ENCODE measurements around the gene FAM131A.

DNA sequence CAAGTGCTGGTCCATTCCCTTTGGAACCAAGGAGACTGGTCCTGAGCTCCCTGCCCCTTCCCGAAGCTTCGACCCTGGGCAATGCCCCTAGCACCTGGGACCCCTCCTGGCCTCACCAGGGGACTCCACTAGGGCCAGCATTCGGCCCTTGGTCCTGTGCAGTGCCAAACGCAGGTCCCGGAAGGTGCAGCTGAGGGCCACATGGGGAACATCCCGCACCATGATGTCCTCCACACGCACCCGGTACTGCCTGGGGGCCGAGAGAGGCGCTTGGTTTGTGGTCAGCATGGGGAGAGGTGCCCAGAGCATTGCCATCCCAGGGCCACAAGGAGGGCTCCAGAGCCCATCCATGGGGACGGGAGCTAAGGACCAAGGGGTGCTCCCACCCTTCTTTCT is 16.1 kb downstream of the FAM131A start:
- TF ChIP-seq, protein P1, sequence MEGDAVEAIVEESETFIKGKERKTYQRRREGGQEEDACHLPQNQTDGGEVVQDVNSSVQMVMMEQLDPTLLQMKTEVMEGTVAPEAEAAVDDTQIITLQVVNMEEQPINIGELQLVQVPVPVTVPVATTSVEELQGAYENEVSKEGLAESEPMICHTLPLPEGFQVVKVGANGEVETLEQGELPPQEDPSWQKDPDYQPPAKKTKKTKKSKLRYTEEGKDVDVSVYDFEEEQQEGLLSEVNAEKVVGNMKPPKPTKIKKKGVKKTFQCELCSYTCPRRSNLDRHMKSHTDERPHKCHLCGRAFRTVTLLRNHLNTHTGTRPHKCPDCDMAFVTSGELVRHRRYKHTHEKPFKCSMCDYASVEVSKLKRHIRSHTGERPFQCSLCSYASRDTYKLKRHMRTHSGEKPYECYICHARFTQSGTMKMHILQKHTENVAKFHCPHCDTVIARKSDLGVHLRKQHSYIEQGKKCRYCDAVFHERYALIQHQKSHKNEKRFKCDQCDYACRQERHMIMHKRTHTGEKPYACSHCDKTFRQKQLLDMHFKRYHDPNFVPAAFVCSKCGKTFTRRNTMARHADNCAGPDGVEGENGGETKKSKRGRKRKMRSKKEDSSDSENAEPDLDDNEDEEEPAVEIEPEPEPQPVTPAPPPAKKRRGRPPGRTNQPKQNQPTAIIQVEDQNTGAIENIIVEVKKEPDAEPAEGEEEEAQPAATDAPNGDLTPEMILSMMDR (IDR thresholded peaks at IDR 0.05 in 8 of 11, conservative IDR thresholded peaks at IDR 0.05 in 3 of 11): no peak
- TF ChIP-seq POLR2AphosphoS5 (IDR thresholded peaks at IDR 0.05): no peak
